H1 (cell line): ENCODE results near the gene DNAH1. TPM values are rescaled to one million over a fixed set of nuclear protein-coding genes. Genes with fewer than 3 reads are reported as not detected.

ENCODE experiments used
- CTCF ChIA-PET: fragments of 300-600 bp; sonication (Branson Sonifier 250); formaldehyde crosslinking; loops from one replicate; lab custom pipeline; 2021; ENCODE audit not compliant: partially characterized antibody; lab: Charles Lee
- POLR2A ChIA-PET: fragments of 300-600 bp; sonication (Branson Sonifier 250); formaldehyde crosslinking; loops from one replicate; lab custom pipeline; 2021; ENCODE audit warnings: inconsistent platforms; ENCODE audit not compliant: partially characterized antibody; lab: Charles Lee
- DNase-seq, 2 experiments: peaks; one replicate each; pipeline versions ENCODE4 v3.0.0 to v3.0.0-alpha.2; 2010 to 2022; ENCODE audit warnings: low spot score in 2 of 2, low read depth in 1 of 2, mixed read lengths in 1 of 2
- FAIRE-seq: peaks from 2 replicates; lab custom pipeline; 2011; peaks lifted over from hg19 to GRCh38; lab: Jason Lieb, UNC
- H2AFZ ChIP-seq: 2 replicates; pipeline ENCODE4 v1.8.1; 2012; ENCODE audit warnings: low read length, inconsistent platforms
- H2AK5ac ChIP-seq: 2 replicates; pipeline ENCODE4 v1.6.1; 2013; ENCODE audit warnings: low read depth, low read length
- H2BK120ac ChIP-seq: replicated peaks from 2 replicates; pipeline ENCODE3; 2013; ENCODE audit warnings: low read depth, low read length, inconsistent platforms
- H2BK12ac ChIP-seq: 2 replicates; pipeline ENCODE4 v1.6.1; 2013; ENCODE audit warnings: low read depth, low read length
- H2BK15ac ChIP-seq: 2 replicates; pipeline ENCODE4 v1.6.1; 2013; ENCODE audit warnings: low read length
- H2BK20ac ChIP-seq: 2 replicates; pipeline ENCODE4 v1.6.1; 2013; ENCODE audit warnings: low read length
- H2BK5ac ChIP-seq: 2 replicates; pipeline ENCODE4 v1.6.1; 2013; ENCODE audit warnings: low read depth, low read length
- H3K14ac ChIP-seq: 2 replicates; pipeline ENCODE4 v1.6.1; 2013; ENCODE audit warnings: inconsistent platforms; ENCODE audit not compliant: insufficient read length
- H3K18ac ChIP-seq: 2 replicates; pipeline ENCODE4 v1.6.1; 2013; ENCODE audit warnings: low read length; ENCODE audit errors: extremely low read depth
- H3K23ac ChIP-seq: 2 replicates; pipeline ENCODE4 v1.6.1; 2013; ENCODE audit warnings: inconsistent platforms; ENCODE audit not compliant: insufficient read length
- H3K23me2 ChIP-seq: 2 replicates; pipeline ENCODE4 v1.6.1; 2013; ENCODE audit warnings: low read depth, low read length
- H3K27ac ChIP-seq: 2 replicates; pipeline ENCODE4 v1.6.1; 2011; ENCODE audit warnings: low read depth, low read length, inconsistent platforms
- H3K27me3 ChIP-seq, 4 experiments: replicated peaks in 1 of 4; 1 replicate in 1 of 4; 2 replicates in 3 of 4; pipeline versions ENCODE4 v1.6.1 to v1.8.1; 2011 to 2013; ENCODE audit warnings: low read length in 3 of 4, mild to moderate bottlenecking in 3 of 4, inconsistent platforms in 2 of 4, mixed read lengths in 2 of 4, moderate library complexity in 1 of 4; ENCODE audit not compliant: control insufficient read depth in 3 of 4, insufficient read depth in 3 of 4; ENCODE audit errors: extremely low read depth in 1 of 4
- H3K36me3 ChIP-seq, 4 experiments: 2 replicates each; pipeline versions ENCODE4 v1.6.1 to v1.8.1; 2011 to 2013; ENCODE audit warnings: mild to moderate bottlenecking in 4 of 4, low read length in 3 of 4, moderate library complexity in 2 of 4, control low read depth in 1 of 4, inconsistent platforms in 1 of 4; ENCODE audit not compliant: insufficient read depth in 4 of 4, control insufficient read depth in 2 of 4
- H3K4ac ChIP-seq: replicated peaks from 2 replicates; pipeline ENCODE3; 2013; ENCODE audit warnings: low read length, low read depth, mixed read lengths, inconsistent platforms; ENCODE audit not compliant: insufficient read length
- H3K4me1 ChIP-seq, 4 experiments: replicated peaks in 1 of 4; 1 replicate in 1 of 4; 2 replicates in 3 of 4; pipeline versions ENCODE4 v1.6.1 to v1.8.1; 2011 to 2013; ENCODE audit warnings: low read length in 3 of 4, inconsistent platforms in 2 of 4, mixed read lengths in 1 of 4; ENCODE audit not compliant: insufficient read depth in 4 of 4, control insufficient read depth in 3 of 4
- H3K4me2 ChIP-seq, 2 experiments: 2 replicates each; pipeline versions ENCODE4 v1.6.1 to v1.8.1; 2011 to 2013; ENCODE audit warnings: low read depth in 2 of 2, low read length in 2 of 2, control low read depth in 1 of 2, inconsistent platforms in 1 of 2, mild to moderate bottlenecking in 1 of 2; ENCODE audit not compliant: insufficient read depth in 1 of 2
- H3K4me3 ChIP-seq, 4 experiments: fragments of 200-600, 300-600 bp in 1 of 4; sonication (generic), shearing (Covaris generic), sonication (Bioruptor Twin) in 1 of 4; 2 replicates each; pipeline versions ENCODE4 v1.5.1 to v1.8.1; 2011 to 2016; ENCODE audit warnings: low read length in 4 of 4, low read depth in 3 of 4, control low read depth in 2 of 4, inconsistent platforms in 2 of 4, mild to moderate bottlenecking in 2 of 4, mixed read lengths in 1 of 4, moderate library complexity in 1 of 4; ENCODE audit not compliant: insufficient read depth in 2 of 4; ENCODE audit errors: extremely low read depth in 1 of 4
- H3K56ac ChIP-seq: replicated peaks from 2 replicates; pipeline ENCODE3; 2013; ENCODE audit warnings: low read depth, mild to moderate bottlenecking, mixed read lengths, low read length, inconsistent platforms; ENCODE audit not compliant: insufficient read length
- H3K79me1 ChIP-seq: 2 replicates; pipeline ENCODE4 v1.6.1; 2013; ENCODE audit warnings: low read depth, low read length, control low read depth
- H3K79me2 ChIP-seq, 2 experiments: 2 replicates each; pipeline versions ENCODE4 v1.6.1 to v1.8.1; 2012 to 2013; ENCODE audit warnings: low read length in 2 of 2, mild to moderate bottlenecking in 2 of 2, inconsistent platforms in 1 of 2; ENCODE audit not compliant: insufficient read depth in 2 of 2, control insufficient read depth in 1 of 2
- H3K9ac ChIP-seq, 4 experiments: replicated peaks in 1 of 4; 1 replicate in 1 of 4; 2 replicates in 3 of 4; pipeline versions ENCODE4 v1.6.1 to v1.8.1; 2011 to 2013; ENCODE audit warnings: low read depth in 3 of 4, low read length in 3 of 4, control low read depth in 2 of 4, mild to moderate bottlenecking in 2 of 4, moderate library complexity in 2 of 4, inconsistent platforms in 1 of 4; ENCODE audit errors: extremely low read depth in 1 of 4
- H3K9me3 ChIP-seq, 2 experiments: 2 replicates each; pipeline versions ENCODE4 v1.6.1 to v1.8.1; 2012 to 2013; ENCODE audit warnings: mild to moderate bottlenecking in 2 of 2, moderate library complexity in 2 of 2, control low read depth in 1 of 2, inconsistent platforms in 1 of 2, low read depth in 1 of 2, low read length in 1 of 2, mixed read lengths in 1 of 2; ENCODE audit not compliant: insufficient read depth in 2 of 2
- H4K20me1 ChIP-seq, 2 experiments: replicated peaks in 1 of 2; 2 replicates each; pipeline versions ENCODE3 to v1.8.1; 2011 to 2013; ENCODE audit warnings: inconsistent platforms in 2 of 2, low read length in 2 of 2, mild to moderate bottlenecking in 1 of 2; ENCODE audit not compliant: insufficient read depth in 2 of 2, control insufficient read depth in 1 of 2
- H4K5ac ChIP-seq: 2 replicates; pipeline ENCODE4 v1.6.1; 2013; ENCODE audit warnings: low read length, low read depth, mixed read lengths, inconsistent platforms; ENCODE audit not compliant: insufficient read length
- H4K8ac ChIP-seq: 2 replicates; pipeline ENCODE4 v1.8.0; 2013; ENCODE audit warnings: mild to moderate bottlenecking, moderate library complexity, low read length, inconsistent platforms; ENCODE audit not compliant: insufficient read depth; ENCODE audit errors: extremely low read depth
- H4K91ac ChIP-seq: replicated peaks from 2 replicates; pipeline ENCODE3; 2013; ENCODE audit warnings: low read length, mixed read lengths, inconsistent platforms; ENCODE audit not compliant: insufficient read length
- CBX5 ChIP-seq: fragments of 300-800, 300-1000 bp; sonication (generic); IDR thresholded peaks from 2 replicates; pipeline ENCODE4 v1.7.1; 2016; ENCODE audit warnings: antibody characterized with exemption, low read length, low read depth
- CBX8 ChIP-seq: fragments of 300-800, 300-1000 bp; sonication (generic); IDR thresholded peaks from 2 replicates; pipeline ENCODE4 v1.7.1; 2016; ENCODE audit warnings: low read depth, low read length, borderline replicate concordance
- EZH2 ChIP-seq: fragments of 200-600 bp; sonication (generic); IDR thresholded peaks from 2 replicates; pipeline ENCODE4 v1.7.1; 2012; ENCODE audit warnings: low read depth, mild to moderate bottlenecking, moderate library complexity, low read length, inconsistent platforms; ENCODE audit not compliant: severe bottlenecking
- HDAC6 ChIP-seq: IDR thresholded peaks from one replicate; pipeline ENCODE4 v1.7.1; 2012; ENCODE audit warnings: low read depth, mild to moderate bottlenecking, inconsistent platforms, low read length, moderate library complexity
- KDM1A ChIP-seq: fragments of 200-600, 300-600 bp; sonication (generic); IDR thresholded peaks from 2 replicates; pipeline ENCODE4 v1.7.1; 2016; ENCODE audit warnings: mild to moderate bottlenecking, low read length, borderline replicate concordance
- NANOG ChIP-seq: IDR thresholded peaks from 2 replicates; pipeline ENCODE4 v1.6.1; 2011; ENCODE audit warnings: low read length, low read depth, mild to moderate bottlenecking, inconsistent platforms; ENCODE audit not compliant: insufficient read depth, poor library complexity, severe bottlenecking
- SIRT6 ChIP-seq: IDR thresholded peaks from one replicate; pipeline ENCODE4 v1.7.1; 2012; ENCODE audit warnings: low read length, inconsistent platforms
- SP2 ChIP-seq: IDR thresholded peaks from 2 replicates; pipeline ENCODE4 v1.6.1; 2012; ENCODE audit warnings: mild to moderate bottlenecking, low read length, inconsistent platforms
- SP4 ChIP-seq: IDR thresholded peaks from 2 replicates; pipeline ENCODE4 v1.6.1; 2012; ENCODE audit warnings: low read length, inconsistent platforms
- TAF1 ChIP-seq: IDR thresholded peaks from 2 replicates; pipeline ENCODE4 v1.6.1; 2011; ENCODE audit warnings: mild to moderate bottlenecking, low read depth, low read length
- WGBS, 2 experiments: shearing (Covaris generic) in 1 of 2; methylation state at CpG; one replicate each; pipeline versions ENCODE4 v1.1.6 to v1.1.7; 2013 to 2015; ENCODE audit warnings: low lambda C conversion rate in 2 of 2, mixed read lengths in 2 of 2, inconsistent platforms in 1 of 2, low coverage in 1 of 2, missing lambda C conversion rate in 1 of 2; ENCODE audit not compliant: insufficient replicate concordance in 2 of 2, insufficient coverage in 1 of 2, insufficient read length in 1 of 2; ENCODE audit errors: extremely low coverage in 1 of 2, missing lambda C conversion rate in 1 of 2; 5-methylcytosine and 5-hydroxymethylcytosine counted together
- polyA plus RNA-seq, 7 experiments: library from polyadenylated mRNA; depleted of rRNA in 3 of 7; stranded (reverse) in 5 of 7; unstranded in 2 of 7; fragments of >200 nt in 5 of 7; fragments of 200-250 nt in 2 of 7; gene quantifications; 1 replicate in 5 of 7; 2 replicates in 1 of 7; 4 replicates in 1 of 7; pipeline versions ENCODE4 v1.2.1 to v1.2.3, GENCODE V29; 2011 to 2013; ENCODE audit warnings: missing spikeins in 2 of 7, mixed read lengths in 2 of 7
- total RNA-seq: library from RNA; stranded (reverse); fragmentation: NEBNext Ultra II Directional; extraction: Animal tissue kit (Norgen Biotek cat#: 25700); gene quantifications from 2 replicates; pipeline ENCODE4 v1.2.1, GENCODE V29; 2021
- TF ChIP-seq, protein P1 (sequence below): IDR thresholded peaks from 2 replicates; pipeline ENCODE4 v1.6.1; 2011; ENCODE audit warnings: low read length, improper control_type of control experiment

The DNAH1 gene
- total and polyA plus RNA-seq, 2 of the 8 experiments (the other 6 are each of a cell fraction or from before 2014, with no cell fraction given) = 1.0 to 1.5 TPM

- no peaks in the 10 kb centered on the region for H4K20me1 ChIP-seq
- no peak overlapping the region for H3K4me2 ChIP-seq
- H3K9me3 ChIP-seq = no peaks in the 10 kb centered on the region
- no peak overlapping the region for H2BK12ac ChIP-seq
- no peak overlapping the region for H4K5ac ChIP-seq
- H3K4ac ChIP-seq = no peak overlapping the region
- no peak overlapping the region for H2BK5ac ChIP-seq
- H2AFZ ChIP-seq = no peak overlapping the region
- no peak overlapping the region for H3K27ac ChIP-seq
- no peak overlapping the region for H3K4me3 ChIP-seq
- no peak overlapping the region for H3K23ac ChIP-seq
- H3K14ac ChIP-seq = no peak overlapping the region
- H3K23me2 ChIP-seq = no peaks in the 10 kb centered on the region
- H3K36me3 ChIP-seq = no peaks in the 10 kb centered on the region
- no peaks in the 10 kb centered on the region; a peak in 1 of 7 replicates for H3K4me1 ChIP-seq
- WGBS, 2 experiments = 91% methylated on average over 14 of the region's 18 CpGs; no CpG with 5 or more reads in 1 of the 2 experiments
- ChIA-PET CTCF (interaction anchor here (1.4 to 9.0 kb wide), 4 partner anchors 7 to 127 kb away, joined by 4 to 81 read pairs (median 30); no protein-coding TSS in a partner anchor), POLR2A (interaction anchor here (1.3 kb wide), 1 partner anchor 39 kb away, joined by 3 read pairs; no protein-coding TSS in a partner anchor)
- no peak overlapping the region for H2BK15ac ChIP-seq
- H2BK20ac ChIP-seq = no peak overlapping the region
- no peak overlapping the region for H2AK5ac ChIP-seq
- H3K27me3 ChIP-seq = no peaks in the 10 kb centered on the region
- peak overlapping the region; percentile 41; the same call in 1 of the 2 replicates for H4K8ac ChIP-seq
- no peaks in the 10 kb centered on the region for H3K79me1 ChIP-seq
- H2BK120ac ChIP-seq = no peak overlapping the region
- no peak for FAIRE-seq
- no peak for DNase-seq
- no peak overlapping the region for H4K91ac ChIP-seq
- H3K9ac ChIP-seq = no peak overlapping the region
- no peak overlapping the region for H3K18ac ChIP-seq
- no peaks in the 10 kb centered on the region for H3K79me2 ChIP-seq
- H3K56ac ChIP-seq = no peak overlapping the region
- TF ChIP-seq SIRT6 (no peak), CBX8 (no peak), NANOG (no peak), EZH2 (no peak), KDM1A (no peak), SP2 (no peak), HDAC6 (no peak), SP4 (no peak), CBX5 (no peak), TAF1 (no peak)
- TF ChIP-seq, protein P1, sequence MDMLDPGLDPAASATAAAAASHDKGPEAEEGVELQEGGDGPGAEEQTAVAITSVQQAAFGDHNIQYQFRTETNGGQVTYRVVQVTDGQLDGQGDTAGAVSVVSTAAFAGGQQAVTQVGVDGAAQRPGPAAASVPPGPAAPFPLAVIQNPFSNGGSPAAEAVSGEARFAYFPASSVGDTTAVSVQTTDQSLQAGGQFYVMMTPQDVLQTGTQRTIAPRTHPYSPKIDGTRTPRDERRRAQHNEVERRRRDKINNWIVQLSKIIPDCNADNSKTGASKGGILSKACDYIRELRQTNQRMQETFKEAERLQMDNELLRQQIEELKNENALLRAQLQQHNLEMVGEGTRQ = no peak
Observed at GRCh38 chr3:52358362-52358940, 42.3 kb downstream of the DNAH1 start.
